Esophagus squamous epithelium (tissue), 5 donors: Measurements from ENCODE around the gene KRTAP5-6. TPM values are rescaled to one million over a fixed set of nuclear protein-coding genes. Genes with fewer than 3 reads are reported as not detected.

Experiments
- DNase-seq: peaks from one replicate; lab custom pipeline; 2025; lab: John Stamatoyannopoulos, UW
- H3K27ac ChIP-seq, 4 donors: fragments of 200-600 bp; sonication (generic); one replicate each; pipeline ENCODE4 v1.5.1; 2016 to 2019; ENCODE audit warnings: mild to moderate bottlenecking in 1 of 4
- H3K27me3 ChIP-seq, 4 donors: fragments of 200-600 bp; sonication (generic); 1 replicate in 3 of 4; 2 replicates in 1 of 4; pipeline versions ENCODE4 v1.5.1 to v1.6.0; 2017 to 2021; ENCODE audit warnings: antibody characterized with exemption in 1 of 4
- H3K36me3 ChIP-seq, 3 donors: fragments of 200-600 bp; sonication (generic); one replicate each; pipeline ENCODE4 v1.5.1; 2016 to 2019
- H3K4me1 ChIP-seq, 3 donors: fragments of 200-600 bp; sonication (generic); one replicate each; pipeline ENCODE4 v1.5.1; 2017 to 2019
- H3K4me3 ChIP-seq, 4 donors: fragments of 200-600 bp; sonication (generic); 1 replicate in 3 of 4; 2 replicates in 1 of 4; pipeline ENCODE4 v1.5.1; 2016 to 2019; ENCODE audit warnings: mild to moderate bottlenecking in 2 of 4, moderate library complexity in 1 of 4
- H3K9me3 ChIP-seq, 3 donors: fragments of 200-600 bp; sonication (generic); one replicate each; pipeline ENCODE4 v1.5.1; 2016 to 2019
- CTCF ChIP-seq, 6 experiments: fragments of 450-650 bp in 4 of 6; fragments of 200-600 bp in 2 of 6; sonication (generic) in 2 of 6; IDR thresholded peaks; one replicate each; pipeline ENCODE4 v1.5.1; 2016 to 2019; ENCODE audit warnings: antibody characterized with exemption in 6 of 6, mild to moderate bottlenecking in 4 of 6, moderate library complexity in 4 of 6
- POLR2A ChIP-seq, 4 donors: fragments of 450-650 bp; IDR thresholded peaks; one replicate each; pipeline ENCODE4 v1.6.1; 2017; ENCODE audit warnings: antibody characterized with exemption in 4 of 4, mild to moderate bottlenecking in 4 of 4, moderate library complexity in 3 of 4
- WGBS, 2 donors: methylation state at CpG; one replicate each; pipeline ENCODE4 v1.1.5; 2018; 5-methylcytosine and 5-hydroxymethylcytosine counted together
- intact Hi-C: fragments of 100-400 bp; cut with DNase I; formaldehyde crosslinking; loops from one replicate; pipeline ENCODE4 v1.15.0; 2022
- total RNA-seq, 4 donors: library from RNA; depleted of rRNA; stranded (reverse); fragments of >200 nt; gene quantifications; one replicate each; pipeline ENCODE4 v1.1.0, GENCODE V29; 2016
- donor health status: DM: yes; HTN: yes; CAD: no.

Gene KRTAP5-6
- not detected for total RNA-seq

- Histone ChIP-seq H3K4me1 (peaks cover 10 to 22% (median 10%) of the 10 kb centered on the region in 3 donors), H3K4me3 (no peak within 1 kb of the TSS), H3K36me3 (no peaks in the 10 kb centered on the region), H3K27me3 (peaks cover 0 to 39% (median 0%) of the 10 kb centered on the region in 4 donors), H3K9me3 (no peaks in the 10 kb centered on the region), H3K27ac (no peak within 1 kb of the TSS)
- no peak for DNase-seq
- intact Hi-C loops, result loop anchor here (10.0 kb wide), 2 partner anchors 228 to 458 kb away; no protein-coding TSS in a partner anchor
- no peak for TF ChIP-seq POLR2A (IDR thresholded peaks at IDR 0.05)
- no peak for TF ChIP-seq CTCF (IDR thresholded peaks at IDR 0.05)
- WGBS, 2 donors, result 81 to 90% methylated on average over 6 to 9 of the region's 11 CpGs
Measured at GRCh38 chr11:1696608-1697570, at the start of gene KRTAP5-6. TSS of gene KRTAP5-6 (plus strand) at chr11:1697195. CDS start at chr11:1697246, 51 bp downstream.

DNA sequence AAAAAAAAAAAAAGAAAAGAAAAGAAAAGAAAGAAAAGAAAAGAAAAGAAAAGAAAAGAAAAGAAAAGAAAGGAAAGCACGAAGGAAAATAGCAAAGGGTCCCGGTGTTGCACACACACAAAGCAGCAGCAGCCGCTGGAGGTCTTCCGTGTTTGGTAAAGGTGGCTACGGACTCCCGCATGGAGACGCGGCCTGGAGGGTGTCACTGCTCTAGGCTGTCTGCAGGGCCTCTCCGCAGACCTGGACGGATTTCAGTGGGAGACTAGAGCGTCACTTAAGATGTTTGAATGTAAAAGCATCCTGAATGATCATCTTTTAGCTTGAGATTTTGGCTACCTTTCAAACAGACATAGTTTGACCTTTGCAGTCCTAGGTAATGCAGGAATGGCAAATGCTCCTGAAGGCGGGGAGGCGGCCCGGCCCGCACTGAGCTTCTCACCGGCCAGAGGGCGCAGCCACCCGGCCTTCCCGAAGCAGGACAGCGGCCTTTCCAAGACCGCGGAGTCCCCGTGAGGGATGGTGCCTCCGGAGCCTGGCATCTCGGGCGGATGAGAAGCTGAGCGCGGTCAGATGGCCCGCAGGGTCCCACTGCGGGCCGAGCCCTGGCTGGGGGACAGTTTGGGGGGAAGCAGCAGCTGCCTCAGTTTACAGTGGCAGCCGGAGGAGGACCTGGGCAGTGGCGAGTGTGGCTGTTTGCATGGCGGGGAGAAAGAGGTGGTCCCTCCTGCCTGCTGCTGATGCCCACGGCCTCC, 48.9 kb upstream of the KRTAP5-6 start:
- intact Hi-C loops, result no loop called here
- DNase-seq, result no peak
- TF ChIP-seq POLR2A (IDR thresholded peaks at IDR 0.05), result no peak
- TF ChIP-seq CTCF (IDR thresholded peaks at IDR 0.05), result no peak

DNA sequence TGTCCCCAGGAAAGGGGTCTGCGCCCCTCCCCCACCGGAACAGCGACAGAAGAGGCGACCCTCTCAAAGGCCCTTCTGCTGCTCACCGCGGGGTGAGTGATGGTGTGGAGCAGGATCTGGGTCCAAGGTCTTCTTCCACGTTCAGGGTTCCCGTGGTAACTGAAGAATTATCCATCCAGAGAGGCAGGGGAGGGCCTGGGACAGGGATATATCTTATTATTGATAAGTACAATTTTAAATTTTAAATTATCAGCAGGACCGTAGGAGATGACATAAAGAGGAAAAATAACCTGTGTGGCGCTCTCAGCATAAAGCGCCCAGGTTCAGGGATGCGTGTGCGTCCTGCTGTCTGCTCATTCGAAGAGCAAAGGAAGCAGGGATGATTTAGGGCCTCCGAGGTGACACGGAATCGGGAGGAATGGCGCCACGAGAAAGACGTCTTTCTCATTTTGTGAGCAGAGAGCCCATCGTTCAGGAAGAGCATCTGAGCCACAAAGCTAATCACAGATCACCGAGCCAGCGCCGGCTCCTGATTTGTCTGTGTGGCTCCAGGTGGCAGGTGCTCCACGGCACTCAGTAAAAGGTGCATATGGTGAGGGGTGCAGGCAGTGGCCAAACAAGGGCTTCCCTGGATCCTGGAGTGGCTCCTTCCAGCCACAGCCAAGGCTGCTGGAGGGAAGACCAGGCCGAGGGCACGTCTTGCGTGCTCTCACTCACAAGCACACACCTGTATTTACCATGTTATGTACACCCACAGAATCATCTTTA, 48.2 kb upstream of the KRTAP5-6 start:
- no peak for TF ChIP-seq CTCF (IDR thresholded peaks at IDR 0.05)
- no peak for TF ChIP-seq POLR2A (IDR thresholded peaks at IDR 0.05)
- 81 to 87% methylated on average over 21 of the region's 28 CpGs for WGBS, 2 donors
- Histone ChIP-seq H3K27me3 (peaks cover 0 to 37% (median 0%) of the 10 kb centered on the region in 4 donors), H3K9me3 (no peaks in the 10 kb centered on the region), H3K36me3 (no peaks in the 10 kb centered on the region), H3K4me3 (no peak overlapping the region), H3K4me1 (peaks cover 4 to 22% (median 4%) of the 10 kb centered on the region in 3 donors), H3K27ac (no peak overlapping the region)
- intact Hi-C loops, result no loop called here
- DNase-seq, result no peak

More for the DNA sequence above, 48.9 kb upstream of the KRTAP5-6 start:
- H3K27ac ChIP-seq, result no peak overlapping the region
- H3K4me1 ChIP-seq, result peaks cover 3 to 20% (median 4%) of the 10 kb centered on the region in 3 donors
- no peaks in the 10 kb centered on the region for H3K36me3 ChIP-seq
- peaks cover 0 to 34% (median 0%) of the 10 kb centered on the region in 4 donors for H3K27me3 ChIP-seq
- WGBS, 2 donors, result 88 to 95% methylated on average over 12 to 31 of the region's 35 CpGs
- no peaks in the 10 kb centered on the region for H3K9me3 ChIP-seq
- H3K4me3 ChIP-seq, result no peak overlapping the region

- Histone ChIP-seq H3K4me1 (peaks cover 4 to 26% (median 4%) of the 10 kb centered on the region in 3 donors), H3K27ac (no peak overlapping the region), H3K4me3 (no peak overlapping the region), H3K9me3 (no peaks in the 10 kb centered on the region), H3K27me3 (peaks cover 0 to 38% (median 0%) of the 10 kb centered on the region in 4 donors), H3K36me3 (no peaks in the 10 kb centered on the region)
- TF ChIP-seq CTCF (IDR thresholded peaks at IDR 0.05) (no peak), POLR2A (IDR thresholded peaks at IDR 0.05) (no peak)
- intact Hi-C loops, result loop anchor here (5.0 kb wide), 1 partner anchor 502 kb away; no protein-coding TSS in a partner anchor
- WGBS, 2 donors, result 46 to 68% methylated on average over 12 to 14 of the region's 15 CpGs
- no peak for DNase-seq
Measured at GRCh38 chr11:1650034-1650917, 46.7 kb upstream of the KRTAP5-6 start.
